Measurements from ENCODE around the gene OTUD7B.
"Not testable (repeated sequence)": the region's sequence is repeated elsewhere in the genome, so short reads cannot be mapped to it uniquely, and the experiment has no call there.

DNA sequence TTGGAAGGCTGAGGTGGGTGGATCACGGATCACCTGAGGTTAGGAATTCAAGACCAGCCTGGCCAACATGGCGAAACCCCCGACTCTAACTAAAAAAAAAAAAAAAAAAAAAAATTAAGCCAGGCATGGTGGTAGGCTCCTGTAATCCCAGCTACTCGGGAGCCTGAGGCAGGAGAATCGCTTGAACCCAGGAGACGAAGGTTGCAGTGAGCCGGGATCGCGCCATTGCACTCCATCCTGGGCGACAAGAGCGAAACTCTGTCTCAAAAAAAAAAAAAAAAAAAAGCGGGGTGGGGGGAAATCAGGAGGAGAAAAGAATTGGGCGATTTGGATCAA lies 71.9 kb downstream of the OTUD7B start:
- not testable (repeated sequence) for TF ChIP-seq POLR2AphosphoS5, POLR2A (IDR thresholded peaks at IDR 0.05; ENCODE audit: low read depth, low read length)
